HepG2 (cell line): Measurements from ENCODE around the gene GNB1. TPM values are rescaled to one million over a fixed set of nuclear protein-coding genes. Genes with fewer than 3 reads are reported as not detected.

Experiments
- ATAC-seq: fragments of 200-7000 bp; cut with Tn5 transposase; 3 replicates; pipeline ENCODE4 v1.9.1; 2020; ENCODE audit warnings: mild to moderate bottlenecking, moderate library complexity
- BruUV-seq: library from RNA; stranded (reverse); fragments of 400-500 nt; replicated peaks from 2 replicates; lab custom pipeline; 2021; lab: Mats Ljungman, UMichigan
- CTCF ChIA-PET: fragments of 300-600 bp; formaldehyde crosslinking; extraction: SDS; loops from one replicate; lab custom pipeline; 2021; ENCODE audit warnings: low total read pairs, inconsistent platforms, low intra/inter-chr PET ratio; lab: Yijun Ruan, JAX
- POLR2A ChIA-PET: fragments of 350-600 bp; sonication (Branson Sonifier 250); formaldehyde crosslinking; loops from one replicate; lab custom pipeline; 2020; ENCODE audit warnings: antibody characterized with exemption, inconsistent platforms; lab: Yijun Ruan, JAX
- DNase-seq: peaks from one replicate; pipeline ENCODE4 v3.0.0-alpha.2; 2015; ENCODE audit warnings: low spot score
- FAIRE-seq: peaks from 3 replicates; lab custom pipeline; 2011; peaks lifted over from hg19 to GRCh38; lab: Jason Lieb, UNC
- H2AFZ ChIP-seq: one replicate; pipeline ENCODE4 v1.6.1; 2011; ENCODE audit warnings: low read length, inconsistent platforms
- H3K27ac ChIP-seq: fragments of 300-600 bp; 3 replicates; pipeline ENCODE4 v1.8.0; 2011; ENCODE audit warnings: mixed run types, mild to moderate bottlenecking, mixed read lengths, low read length, inconsistent platforms; ENCODE audit not compliant: insufficient read depth; ENCODE audit errors: extremely low read length
- H3K27me3 ChIP-seq, 2 experiments: fragments of 200-600 bp in 1 of 2; 2 replicates in 1 of 2; 3 replicates in 1 of 2; pipeline versions ENCODE4 v1.6.0 to v1.8.0; 2011; ENCODE audit warnings: low read length in 2 of 2, mild to moderate bottlenecking in 2 of 2, moderate library complexity in 2 of 2, inconsistent platforms in 1 of 2; ENCODE audit not compliant: insufficient read depth in 2 of 2, control insufficient read depth in 1 of 2
- H3K36me3 ChIP-seq, 2 experiments: fragments of 200-600 bp in 1 of 2; replicated peaks in 1 of 2; 2 replicates in 1 of 2; 3 replicates in 1 of 2; pipeline versions ENCODE4 v1.5.1 to v1.8.0; 2011; ENCODE audit warnings: low read length in 2 of 2, inconsistent platforms in 1 of 2; ENCODE audit not compliant: insufficient read depth in 2 of 2, control insufficient read depth in 1 of 2
- H3K4me1 ChIP-seq: 2 replicates; pipeline ENCODE4 v1.5.1; 2012; ENCODE audit warnings: low read length, inconsistent platforms; ENCODE audit not compliant: insufficient read depth
- H3K4me2 ChIP-seq: 2 replicates; pipeline ENCODE4 v1.6.0; 2011; ENCODE audit warnings: low read depth, low read length, inconsistent platforms
- H3K4me3 ChIP-seq, 3 experiments: fragments of 200-600 bp in 1 of 3; sonication (generic), shearing (Covaris generic) in 1 of 3; replicated peaks in 1 of 3; 2 replicates each; pipeline ENCODE4 v1.5.1; 2011 to 2016; ENCODE audit warnings: low read length in 3 of 3, inconsistent platforms in 2 of 3, low read depth in 2 of 3, mild to moderate bottlenecking in 2 of 3, control low read depth in 1 of 3, mixed read lengths in 1 of 3; ENCODE audit not compliant: insufficient read depth in 1 of 3
- H3K79me2 ChIP-seq: one replicate; pipeline ENCODE4 v1.6.1; 2011; ENCODE audit warnings: low read length, inconsistent platforms; ENCODE audit not compliant: insufficient read depth
- H3K9ac ChIP-seq: 2 replicates; pipeline ENCODE4 v1.6.0; 2011; ENCODE audit warnings: mild to moderate bottlenecking, low read depth, low read length, inconsistent platforms; ENCODE audit not compliant: insufficient read depth
- H3K9me3 ChIP-seq: 2 replicates; pipeline ENCODE4 v1.5.1; 2012; ENCODE audit warnings: mild to moderate bottlenecking, low read length
- H4K20me1 ChIP-seq: 2 replicates; pipeline ENCODE4 v1.6.0; 2011; ENCODE audit warnings: inconsistent platforms, mild to moderate bottlenecking, low read length, moderate library complexity; ENCODE audit not compliant: insufficient read depth
- ATF3 ChIP-seq: sonication (generic); formaldehyde crosslinking; IDR thresholded peaks from 2 replicates; pipeline ENCODE4 v1.4.0; 2020; ENCODE audit warnings: missing genetic modification reagents
- CBX1 ChIP-seq: IDR thresholded peaks from one replicate; pipeline ENCODE4 v1.6.1; 2016; ENCODE audit warnings: antibody characterized with exemption, low read depth
- HNRNPK ChIP-seq: fragments of 200-400 bp; formaldehyde crosslinking; IDR thresholded peaks from 2 replicates; pipeline ENCODE4 v1.6.1; 2018; ENCODE audit warnings: low read length, low read depth, moderate library complexity, mild to moderate bottlenecking; ENCODE audit not compliant: poor library complexity, severe bottlenecking
- MLLT10 ChIP-seq: sonication (generic); formaldehyde crosslinking; IDR thresholded peaks from 2 replicates; pipeline ENCODE4 v1.4.0; 2020; ENCODE audit warnings: missing genetic modification reagents
- MYNN ChIP-seq: sonication (generic); formaldehyde crosslinking; IDR thresholded peaks from 2 replicates; pipeline ENCODE4 v1.4.0; 2020; ENCODE audit warnings: mild to moderate bottlenecking, low read depth, missing genetic modification reagents
- PCBP2 ChIP-seq: fragments of 200-400 bp; formaldehyde crosslinking; optimal IDR thresholded peaks from 2 replicates; pipeline ENCODE3; 2018; ENCODE audit warnings: low read length, low read depth; ENCODE audit not compliant: poor library complexity, severe bottlenecking
- ZBTB10 ChIP-seq: sonication (generic); formaldehyde crosslinking; IDR thresholded peaks from 2 replicates; pipeline ENCODE4 v1.4.0; 2020; ENCODE audit warnings: missing genetic modification reagents, borderline replicate concordance
- ZNF367 ChIP-seq: sonication (generic); formaldehyde crosslinking; IDR thresholded peaks from 2 replicates; pipeline ENCODE4 v1.4.0; 2020; ENCODE audit warnings: missing genetic modification reagents, borderline replicate concordance
- WGBS: methylation state at CpG from one replicate; pipeline ENCODE4 v1.1.6; 2017; ENCODE audit warnings: low lambda C conversion rate; 5-methylcytosine and 5-hydroxymethylcytosine counted together
- in situ Hi-C: cut with HindIII; loops from 2 replicates; pipeline ENCODE4 v1.10.0; 2017; ENCODE audit warnings: low pct_unique_long_range_greater_than_20kb; ENCODE audit not compliant: extremely low pct_ligation_motif_present
- intact Hi-C: fragments of 100-400 bp; cut with micrococcal nuclease; formaldehyde crosslinking; loops from one replicate; pipeline ENCODE4 v1.10.0; 2022; ENCODE audit not compliant: unreplicated experiment
- polyA plus RNA-seq, 8 experiments: library from polyadenylated mRNA; depleted of rRNA in 3 of 8; stranded (reverse) in 7 of 8; unstranded in 1 of 8; fragments of >200 nt; fragmentation: Illumina TruSeq in 4 of 8; extraction: Trizol in 4 of 8; gene quantifications; 2 replicates each; pipeline versions ENCODE4 v1.2.1 to v1.2.3, GENCODE V29; 2011 to 2016; ENCODE audit warnings: low read depth in 4 of 8, missing spikeins in 1 of 8, mixed read lengths in 1 of 8; ENCODE audit not compliant: insufficient read depth in 1 of 8
- total RNA-seq, 5 experiments: library from RNA; depleted of rRNA; stranded (reverse); fragments of >200 nt; fragmentation: Illumina TruSeq; extraction: Trizol; gene quantifications; 2 replicates each; pipeline ENCODE4 v1.2.3, GENCODE V29; 2016; ENCODE audit warnings: low read depth in 1 of 5

GNB1 gene
- total and polyA plus RNA-seq, 2 of the 13 experiments (the other 11 are each of a cell fraction or from before 2014, with no cell fraction given), result 66.2 to 327 TPM

GRCh38 chr1:1929639-1930545 lies 39.0 kb upstream of the GNB1 start (continued):
- TF ChIP-seq ZBTB10 (CRISPR knock-in tag), result no peak
- no peak for TF ChIP-seq ATF3 (CRISPR knock-in tag)
- TF ChIP-seq ZNF367 (CRISPR knock-in tag), result no peak
- TF ChIP-seq MLLT10 (CRISPR knock-in tag), result no peak
- TF ChIP-seq CBX1, result no peak

- Histone ChIP-seq H3K27me3 (peaks cover 26 to 47% of the 10 kb centered on the region in 2 experiments; a peak in 4 of 5 replicates), H3K4me2 (0 out of 2 replicates have a peak overlapping the region, but pooled peaks have one; percentile 3), H2AFZ (no peak overlapping the region), H3K36me3 (no peaks in the 10 kb centered on the region)
- CTCF ChIA-PET, result no interaction called here
- in situ Hi-C loops, result no loop called here
- FAIRE-seq, result no peak
- intact Hi-C loops, result no loop called here
- no peak for TF ChIP-seq MYNN (CRISPR knock-in tag)
- TF ChIP-seq PCBP2, result peak; percentile 67
- TF ChIP-seq HNRNPK, result peak; percentile 74
- TF ChIP-seq, all 625 proteins: peak for 2
- Histone ChIP-seq H3K27ac (no peak overlapping the region), H4K20me1 (no peaks in the 10 kb centered on the region), H3K9me3 (no peaks in the 10 kb centered on the region), H3K79me2 (no peaks in the 10 kb centered on the region), H3K9ac (no peak overlapping the region), H3K4me1 (peaks cover 26% of the 10 kb centered on the region), H3K4me3 (no peak overlapping the region)
- POLR2A ChIA-PET, result interaction anchor here (2.0 kb wide), 1 partner anchor 9 kb away, joined by 6 read pairs; the partner anchor contains the start of gene TMEM52
- no peak for ATAC-seq
- BruUV-seq, result no TSS peak
- WGBS, result 35% methylated on average over 9 of the region's 10 CpGs
- DNase-seq, result no peak
These were observed 38.3 kb upstream of the GNB1 start for GRCh38 chr1:1929102-1929638.
